Stimulated activated CD8-positive, alpha-beta memory T cell treated with anti-CD3 and anti-CD28 coated beads, Interleukin-2, amount 100 ng/mL, for 48 hours (primary cell): ENCODE measurements around the gene HACD2.

Source experiments
- DNase-seq, 2 donors: peaks; one replicate each; pipeline ENCODE4 v3.0.0-alpha.2; 2020; ENCODE audit warnings: low read depth in 2 of 2

The HACD2 gene

GRCh38 chr3:123481722-123482457, 103.0 kb downstream of the HACD2 start:
- DNase-seq = no peak

DNA sequence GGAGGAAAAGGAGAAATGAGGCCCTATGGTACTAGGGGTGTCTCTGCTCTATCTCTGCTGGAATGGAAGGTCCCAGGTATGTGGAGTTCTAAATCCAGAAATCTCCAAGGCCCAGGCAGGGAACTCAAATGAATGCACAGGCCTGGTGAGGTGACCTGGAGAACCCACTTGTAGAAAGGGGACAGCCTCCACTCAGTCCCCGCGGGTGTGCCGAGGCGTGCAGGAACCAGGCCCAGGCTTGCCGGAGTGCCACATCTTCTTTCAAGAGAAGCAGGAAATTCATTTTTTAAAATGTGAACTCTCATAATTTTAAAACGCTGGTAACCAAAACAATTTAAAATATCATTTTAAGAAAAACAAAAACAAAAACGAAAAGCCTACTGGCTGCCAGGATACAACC, 103.8 kb downstream of the HACD2 start:
- no peak for DNase-seq

GRCh38 chr3:123480428-123480827, 104.4 kb downstream of the HACD2 start:
- no peak for DNase-seq

- no peak for DNase-seq
Observed at GRCh38 chr3:123479891-123480290, 105.0 kb downstream of the HACD2 start.

GRCh38 chr3:123478314-123478713, 106.5 kb downstream of the HACD2 start:
- DNase-seq = no peak

- DNase-seq = no peak
Observed at GRCh38 chr3:123476967-123477750, 107.7 kb downstream of the HACD2 start.

DNA sequence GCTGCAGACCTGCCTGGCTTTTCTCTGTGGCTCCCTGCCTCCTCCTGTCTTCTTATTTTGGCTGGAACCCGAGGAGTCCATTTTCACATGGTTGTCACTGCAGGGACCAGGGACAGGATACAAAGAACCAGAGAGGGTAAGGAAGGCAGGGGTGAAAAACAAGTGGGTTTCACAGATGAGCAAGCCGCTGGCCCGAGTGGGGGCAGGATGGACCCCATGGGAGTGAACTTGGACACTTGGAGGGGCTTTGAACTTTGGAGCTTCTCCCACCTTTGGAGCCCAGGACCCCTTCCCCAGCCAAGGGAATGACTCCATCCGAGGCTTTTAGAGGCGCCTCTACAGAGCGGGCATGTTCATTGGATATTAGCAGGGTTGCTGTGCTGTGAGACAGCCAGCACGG, 109.1 kb downstream of the HACD2 start:
- DNase-seq = no peak

DNA sequence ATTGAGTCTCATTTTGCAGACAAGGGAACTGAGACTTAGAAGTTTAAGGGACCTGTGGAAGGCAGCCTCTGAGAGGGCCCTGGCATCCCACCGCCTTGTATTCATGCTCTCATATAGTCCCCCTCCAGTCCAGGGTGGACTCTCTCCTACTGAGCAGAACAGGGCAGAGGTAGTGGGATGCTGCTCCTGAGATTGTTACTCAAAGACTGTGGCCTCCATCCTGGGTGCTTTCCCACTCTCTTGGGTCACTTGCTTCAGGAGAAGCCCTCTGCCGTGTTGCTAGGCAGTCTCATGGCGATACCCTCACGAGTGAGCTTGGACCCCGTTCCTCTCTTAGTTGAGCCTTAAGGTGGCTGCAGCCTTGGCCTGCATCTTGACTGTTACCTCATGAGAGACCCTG, 113.7 kb downstream of the HACD2 start:
- no peak for DNase-seq

DNA sequence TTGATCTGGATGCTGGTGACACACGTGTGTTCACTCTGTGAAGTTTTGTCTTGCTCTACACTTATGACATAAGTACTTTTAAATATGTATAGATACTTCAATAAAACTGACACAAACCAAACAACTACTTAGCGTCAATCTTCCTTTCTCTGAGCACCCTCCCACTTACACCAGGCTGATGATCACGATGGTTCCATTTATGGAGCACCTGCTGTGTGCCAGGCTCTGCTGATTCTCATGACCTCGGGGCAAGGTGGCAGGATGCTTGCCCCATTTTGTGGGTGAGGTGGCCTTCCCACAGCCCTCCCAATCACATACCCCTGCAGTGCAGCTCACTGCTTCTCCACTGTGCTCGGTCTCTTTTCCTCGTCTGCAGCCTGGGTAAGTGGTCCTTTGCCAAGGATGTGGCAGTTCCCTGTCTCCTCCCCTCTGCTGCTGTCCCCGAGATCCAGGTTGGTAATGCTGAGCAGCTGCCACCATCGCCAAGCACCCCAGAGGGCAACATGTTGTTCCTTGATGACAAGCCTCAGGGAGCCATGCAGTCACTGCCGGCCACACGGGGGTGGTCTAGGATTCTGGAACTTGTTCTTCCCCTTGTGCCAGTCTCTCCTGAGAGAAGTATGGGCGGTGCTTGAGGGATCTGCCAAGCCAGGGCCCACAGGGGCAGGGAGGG, 115.4 kb downstream of the HACD2 start:
- DNase-seq = no peak

DNA sequence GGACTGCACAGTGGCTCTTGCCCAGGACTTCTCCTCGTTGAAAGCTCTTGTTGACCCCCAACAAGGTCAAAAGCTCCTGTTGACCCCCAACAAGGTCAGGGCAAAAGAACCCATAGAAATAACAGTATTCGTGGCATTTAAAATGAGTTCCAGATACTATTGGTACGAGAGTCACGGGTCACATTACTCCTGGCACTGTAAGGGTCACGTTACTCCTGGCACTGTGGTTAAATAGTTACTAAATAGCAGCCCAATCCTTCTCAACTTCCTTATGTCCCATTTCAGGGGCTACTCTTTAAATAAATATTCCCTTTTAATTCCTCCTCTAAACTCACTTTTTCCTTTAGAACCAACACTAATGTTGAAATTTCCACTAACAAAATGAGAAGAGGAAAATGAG, 117.8 kb downstream of the HACD2 start:
- no peak for DNase-seq

DNA sequence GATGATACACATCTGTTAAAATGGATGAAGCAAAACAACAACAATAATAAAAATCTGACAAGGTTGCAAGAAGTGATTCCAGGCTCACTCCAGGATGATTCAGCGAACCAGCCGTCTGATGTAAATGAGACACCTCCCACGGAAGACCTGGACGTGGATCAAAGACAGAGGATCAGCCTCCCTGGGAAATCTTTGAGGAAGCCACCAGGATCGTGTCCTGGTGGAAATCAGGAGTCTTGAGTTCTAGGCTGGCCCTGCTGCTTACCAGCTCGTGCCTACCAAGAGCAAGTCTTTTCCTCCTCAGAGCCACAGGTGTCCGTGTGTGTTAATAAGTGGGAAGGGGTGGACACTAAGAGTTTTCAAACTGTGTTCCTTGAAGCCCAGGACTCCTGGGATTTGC, 120.6 kb downstream of the HACD2 start:
- no peak for DNase-seq

DNA sequence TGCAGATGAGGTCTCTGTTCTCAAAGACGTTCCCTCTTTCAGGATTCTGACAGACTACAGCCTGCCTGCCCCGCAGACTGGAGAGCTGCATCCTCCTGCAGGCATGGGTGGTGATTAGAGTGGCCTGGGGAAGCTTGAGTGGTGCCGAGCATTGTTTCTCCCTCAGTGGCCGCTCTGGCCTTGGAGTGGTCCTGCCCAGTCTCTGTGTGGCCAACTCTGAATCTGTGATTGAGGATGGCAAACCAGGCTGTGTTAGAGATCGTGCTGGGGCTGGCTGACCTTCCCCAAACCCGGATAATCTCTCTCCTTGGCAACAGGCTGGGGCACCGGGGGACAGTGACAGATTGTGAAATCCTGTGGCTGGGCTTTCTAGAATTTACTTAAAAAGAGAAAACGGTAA, 125.0 kb downstream of the HACD2 start:
- DNase-seq = no peak

GRCh38 chr3:123458255-123458654, 126.6 kb downstream of the HACD2 start:
- no peak for DNase-seq

GRCh38 chr3:123457841-123458240, 127.0 kb downstream of the HACD2 start:
- DNase-seq = no peak

DNA sequence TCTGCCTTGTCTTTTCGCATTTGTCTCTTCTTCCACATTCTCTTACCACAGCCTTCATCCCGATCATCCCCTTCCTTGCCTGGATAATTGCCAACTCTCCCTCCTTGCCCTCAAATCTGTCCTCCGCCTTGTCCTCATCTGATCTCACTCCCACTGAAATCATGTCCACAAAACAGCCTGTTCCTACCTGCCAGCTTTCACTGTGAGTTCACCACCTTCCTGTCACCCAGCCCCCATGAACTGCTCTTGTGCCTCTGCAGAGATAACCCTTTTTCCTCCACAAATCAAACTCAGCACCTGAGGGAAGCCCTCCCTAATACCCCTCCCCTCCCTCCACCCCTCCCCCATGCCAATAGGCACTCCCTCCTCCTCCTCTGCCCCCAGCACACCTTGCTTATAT, 131.2 kb downstream of the HACD2 start:
- DNase-seq = no peak

- DNase-seq = no peak
Observed at GRCh38 chr3:123451186-123451585, 133.7 kb downstream of the HACD2 start.

DNA sequence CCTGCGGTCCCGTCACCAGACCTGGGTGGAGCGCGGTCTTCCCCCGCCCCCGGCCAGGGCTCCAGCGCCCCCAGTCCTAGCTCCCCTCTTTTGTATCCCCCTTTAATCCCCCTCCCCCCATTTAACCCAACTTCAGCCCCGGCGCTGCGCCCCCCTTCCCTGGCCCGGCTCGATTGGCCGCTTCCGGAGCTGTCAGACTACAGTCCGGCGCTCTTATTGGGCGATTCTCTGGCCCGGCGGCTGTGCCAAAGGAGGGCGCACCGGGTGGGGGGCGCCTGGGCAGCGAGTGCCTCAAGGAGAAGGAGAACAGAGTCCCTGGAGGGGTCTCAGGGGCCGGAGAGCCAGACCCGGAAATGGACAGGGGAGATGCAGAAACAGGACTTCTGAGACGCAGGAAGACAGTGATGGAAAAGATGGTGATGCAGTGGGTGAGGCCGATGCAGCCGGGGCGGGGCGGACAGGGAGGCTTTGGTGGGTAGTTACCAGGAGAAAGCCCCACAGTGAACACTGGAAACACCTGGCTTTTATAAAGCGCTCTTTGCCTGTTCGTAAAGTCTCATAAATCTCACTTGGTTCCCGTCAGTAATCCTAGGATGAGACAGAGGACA, 134.8 kb downstream of the HACD2 start:
- no peak for DNase-seq

DNA sequence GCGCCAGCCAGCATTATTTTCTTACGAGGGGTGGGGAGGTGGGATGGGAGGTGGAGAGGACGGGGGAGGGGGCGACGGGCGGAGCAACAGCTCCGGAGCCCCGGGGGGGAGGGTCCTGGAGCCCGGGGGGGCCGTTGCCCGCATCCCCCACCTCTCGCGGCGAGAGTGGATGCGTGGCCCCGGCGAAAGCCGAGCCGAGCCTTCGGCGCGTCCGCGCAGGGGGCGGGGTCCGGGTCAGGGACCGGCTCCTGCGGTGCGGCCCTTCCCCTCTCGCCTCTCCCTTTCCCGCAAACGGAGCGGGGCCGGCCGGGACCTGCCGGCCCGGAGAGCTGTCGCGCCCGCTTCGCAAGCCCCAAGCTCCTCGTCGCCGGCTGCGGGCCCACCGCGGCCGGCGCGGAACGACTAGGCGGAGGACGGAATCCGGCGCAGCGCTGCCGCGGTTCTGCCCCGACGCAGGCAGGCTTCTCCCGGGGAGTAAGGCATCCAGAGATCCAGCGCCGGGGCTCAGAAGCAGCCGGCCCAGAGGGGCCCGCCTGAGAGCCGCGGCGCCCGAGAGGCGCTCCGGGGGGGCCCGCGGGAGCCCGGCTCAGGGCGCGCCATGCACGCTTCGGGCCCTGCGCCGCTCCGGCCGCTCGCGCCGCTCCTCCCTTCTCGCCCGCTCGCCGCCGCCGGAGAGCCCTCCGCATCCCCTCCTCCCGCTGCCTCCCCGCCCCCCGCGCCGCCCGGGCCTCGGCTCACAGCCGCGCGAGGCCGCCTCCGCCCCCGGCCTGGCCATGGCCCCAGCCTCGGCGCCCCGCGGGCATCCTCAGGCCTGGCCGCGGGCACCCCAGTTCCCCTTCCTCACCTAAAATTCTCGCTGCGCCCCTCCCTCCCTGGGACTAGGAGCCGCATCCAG, 135.5 kb downstream of the HACD2 start:
- DNase-seq = no peak

DNA sequence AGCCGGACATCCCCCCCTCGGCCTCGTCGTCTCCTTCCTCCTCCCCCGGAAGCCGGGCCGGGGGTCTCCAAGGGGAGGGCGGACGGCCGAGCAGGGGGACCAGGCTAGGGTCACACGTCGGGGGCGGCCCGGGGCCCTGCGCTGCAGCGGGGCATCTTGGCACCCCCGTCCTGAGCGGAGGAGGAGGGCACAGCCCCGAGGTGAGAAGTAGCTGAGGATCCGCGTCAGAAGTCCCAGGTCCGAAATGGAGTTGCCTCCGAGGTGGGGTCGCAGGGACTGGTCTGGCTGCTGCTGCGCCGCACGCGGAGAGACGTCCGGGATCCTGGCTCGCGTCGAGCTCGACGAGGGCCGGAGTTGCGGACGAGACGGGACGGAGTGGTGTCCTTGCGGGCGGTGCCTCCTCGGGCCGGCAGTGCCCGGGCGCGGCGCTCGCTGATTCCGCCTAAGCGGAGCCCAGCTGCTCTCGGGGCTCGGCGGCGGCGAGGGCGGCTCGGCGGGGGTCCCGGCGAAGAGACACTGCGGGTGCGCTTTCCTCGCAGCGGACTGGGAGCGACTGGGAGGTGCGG, 136.2 kb downstream of the HACD2 start, which contains the start of gene ADCY5:
ADCY5 (minus strand) TSS at position 555 of the 566 bp plus-strand sequence; CDS start at position 10, 545 bp downstream.
- DNase-seq = no peak

GRCh38 chr3:123447749-123448517, 136.9 kb downstream of the HACD2 start:
- peak; percentile 29 to 33 for DNase-seq
